ENCODE measurements around the gene RAPGEF5. TPM values are rescaled to one million over a fixed set of nuclear protein-coding genes. Genes with fewer than 3 reads are reported as not detected.

Gene RAPGEF5
- total RNA-seq, 2 experiments from 2014 or later: 0.42 to 0.63 TPM

GRCh38 chr7:22373911-22374310 is 17.0 kb upstream of the RAPGEF5 start:
- Mint-ChIP-seq H3K9me3 (ENCODE audit: insufficient read depth) (no peaks in the 10 kb centered on the region), H3K4me3 (no peak overlapping the region), H3K36me3 (ENCODE audit: low read depth) (no peaks in the 10 kb centered on the region), H3K27ac (no peak overlapping the region), H3K27me3 (ENCODE audit: low read depth) (peaks cover 22% of the 10 kb centered on the region), H3K4me1 (ENCODE audit: low read depth) (no peaks in the 10 kb centered on the region)
- ChIA-PET CTCF (no interaction called here), POLR2A (no interaction called here)
- DNase-seq: no peak
- ATAC-seq: no peak

- ATAC-seq (no peak), DNase-seq (no peak)
- Mint-ChIP-seq H3K9me3 (ENCODE audit: insufficient read depth) (no peaks in the 10 kb centered on the region), H3K36me3 (ENCODE audit: low read depth) (no peaks in the 10 kb centered on the region), H3K4me1 (ENCODE audit: low read depth) (no peaks in the 10 kb centered on the region), H3K4me3 (no peak overlapping the region), H3K27ac (no peak overlapping the region), H3K27me3 (ENCODE audit: low read depth) (peaks cover 22% of the 10 kb centered on the region)
- ChIA-PET POLR2A (no interaction called here), CTCF (no interaction called here)
Measured at GRCh38 chr7:22373388-22373787, 16.4 kb upstream of the RAPGEF5 start.

- no peaks in the 10 kb centered on the region for H3K9me3 Mint-ChIP-seq (ENCODE audit: insufficient read depth)
- POLR2A ChIA-PET: no interaction called here
- CTCF ChIA-PET: no interaction called here
- H3K4me1 Mint-ChIP-seq (ENCODE audit: low read depth): no peaks in the 10 kb centered on the region
- no peak overlapping the region for H3K4me3 Mint-ChIP-seq
- H3K36me3 Mint-ChIP-seq (ENCODE audit: low read depth): no peaks in the 10 kb centered on the region
- peaks cover 22% of the 10 kb centered on the region for H3K27me3 Mint-ChIP-seq (ENCODE audit: low read depth)
- H3K27ac Mint-ChIP-seq: no peak overlapping the region
- ATAC-seq: no peak
- no peak for DNase-seq
Measured at GRCh38 chr7:22372863-22373262, 15.9 kb upstream of the RAPGEF5 start.

GRCh38 chr7:22371878-22372277 is 14.9 kb upstream of the RAPGEF5 start:
- CTCF ChIA-PET: no interaction called here
- Mint-ChIP-seq H3K36me3 (ENCODE audit: low read depth) (no peaks in the 10 kb centered on the region), H3K4me1 (ENCODE audit: low read depth) (no peaks in the 10 kb centered on the region), H3K4me3 (no peak overlapping the region), H3K27ac (no peak overlapping the region), H3K9me3 (ENCODE audit: insufficient read depth) (no peaks in the 10 kb centered on the region), H3K27me3 (ENCODE audit: low read depth) (peaks cover 18% of the 10 kb centered on the region)
- ATAC-seq (no peak), DNase-seq (no peak)
- POLR2A ChIA-PET: no interaction called here

- H3K9me3 Mint-ChIP-seq (ENCODE audit: insufficient read depth): no peaks in the 10 kb centered on the region
- CTCF ChIA-PET: interaction anchor here (1.0 kb wide), 1 partner anchor 262 kb away, joined by 3 read pairs; no protein-coding TSS in a partner anchor
Measured at GRCh38 chr7:22364900-22365299, 7.9 kb upstream of the RAPGEF5 start.

GRCh38 chr7:22363756-22364422 is 6.9 kb upstream of the RAPGEF5 start:
- H3K4me3 Mint-ChIP-seq: no peak overlapping the region

More at GRCh38 chr7:22364900-22365299, 7.9 kb upstream of the RAPGEF5 start:
- no peaks in the 10 kb centered on the region for H3K4me1 Mint-ChIP-seq (ENCODE audit: low read depth)
- H3K27ac Mint-ChIP-seq: no peak overlapping the region
- H3K36me3 Mint-ChIP-seq (ENCODE audit: low read depth): no peaks in the 10 kb centered on the region
- H3K4me3 Mint-ChIP-seq: no peak overlapping the region
- H3K27me3 Mint-ChIP-seq (ENCODE audit: low read depth): peaks cover 25% of the 10 kb centered on the region
- POLR2A ChIA-PET: no interaction called here
- ATAC-seq (no peak), DNase-seq (no peak)

GRCh38 chr7:22361795-22362194 is 4.8 kb upstream of the RAPGEF5 start:
- H3K4me1 Mint-ChIP-seq (ENCODE audit: low read depth): peaks cover 5% of the 10 kb centered on the region
- H3K4me3 Mint-ChIP-seq: no peak overlapping the region
- H3K36me3 Mint-ChIP-seq (ENCODE audit: low read depth): no peaks in the 10 kb centered on the region
- ATAC-seq (no peak), DNase-seq (no peak)
- ChIA-PET CTCF (interaction anchor here (1.4 kb wide), 1 partner anchor 252 kb away, joined by 3 read pairs; no protein-coding TSS in a partner anchor), POLR2A (no interaction called here)
- no peak overlapping the region for H3K27ac Mint-ChIP-seq
- H3K27me3 Mint-ChIP-seq (ENCODE audit: low read depth): peaks cover 37% of the 10 kb centered on the region
- no peaks in the 10 kb centered on the region for H3K9me3 Mint-ChIP-seq (ENCODE audit: insufficient read depth)

More at GRCh38 chr7:22363756-22364422, 6.9 kb upstream of the RAPGEF5 start:
- H3K4me1 Mint-ChIP-seq (ENCODE audit: low read depth): no peaks in the 10 kb centered on the region
- peaks cover 25% of the 10 kb centered on the region for H3K27me3 Mint-ChIP-seq (ENCODE audit: low read depth)
- CTCF ChIA-PET: no interaction called here
- no peaks in the 10 kb centered on the region for H3K9me3 Mint-ChIP-seq (ENCODE audit: insufficient read depth)
- no peak overlapping the region for H3K27ac Mint-ChIP-seq
- no peaks in the 10 kb centered on the region for H3K36me3 Mint-ChIP-seq (ENCODE audit: low read depth)
- ATAC-seq: no peak
- DNase-seq: no peak
- POLR2A ChIA-PET: no interaction called here

GRCh38 chr7:22361320-22361719 is 4.4 kb upstream of the RAPGEF5 start:
- CTCF ChIA-PET: no interaction called here
- Mint-ChIP-seq H3K4me1 (ENCODE audit: low read depth) (peaks cover 5% of the 10 kb centered on the region), H3K36me3 (ENCODE audit: low read depth) (no peaks in the 10 kb centered on the region), H3K9me3 (ENCODE audit: insufficient read depth) (no peaks in the 10 kb centered on the region), H3K27ac (no peak overlapping the region), H3K4me3 (no peak overlapping the region), H3K27me3 (ENCODE audit: low read depth) (peaks cover 37% of the 10 kb centered on the region)
- DNase-seq (no peak), ATAC-seq (no peak)
- POLR2A ChIA-PET: no interaction called here

GRCh38 chr7:22358820-22359697 is 2.1 kb upstream of the RAPGEF5 start:
- H3K27ac Mint-ChIP-seq: no peak overlapping the region
- H3K4me3 Mint-ChIP-seq: no peak overlapping the region
- POLR2A ChIA-PET: no interaction called here
- peaks cover 6% of the 10 kb centered on the region for H3K9me3 Mint-ChIP-seq (ENCODE audit: insufficient read depth)
- DNase-seq (no peak), ATAC-seq (no peak)
- CTCF ChIA-PET: no interaction called here
- no peaks in the 10 kb centered on the region for H3K36me3 Mint-ChIP-seq (ENCODE audit: low read depth)
- peaks cover 9% of the 10 kb centered on the region for H3K4me1 Mint-ChIP-seq (ENCODE audit: low read depth)
- peaks cover 46% of the 10 kb centered on the region for H3K27me3 Mint-ChIP-seq (ENCODE audit: low read depth)

- no peaks in the 10 kb centered on the region for H3K36me3 Mint-ChIP-seq (ENCODE audit: low read depth)
- no peak for DNase-seq
- peaks cover 9% of the 10 kb centered on the region for H3K4me1 Mint-ChIP-seq (ENCODE audit: low read depth)
- H3K4me3 Mint-ChIP-seq: peak overlapping the region; percentile 66
- ChIA-PET POLR2A (no interaction called here), CTCF (no interaction called here)
- peaks cover 10% of the 10 kb centered on the region for H3K9me3 Mint-ChIP-seq (ENCODE audit: insufficient read depth)
- no peak for ATAC-seq
- H3K27ac Mint-ChIP-seq: no peak overlapping the region
- peaks cover 50% of the 10 kb centered on the region for H3K27me3 Mint-ChIP-seq (ENCODE audit: low read depth)
Measured at GRCh38 chr7:22357311-22358175, 589 bp upstream of the RAPGEF5 start.

- ATAC-seq (peak; percentile 24), DNase-seq (no peak)
- Mint-ChIP-seq H3K27me3 (ENCODE audit: low read depth) (peaks cover 61% of the 10 kb centered on the region), H3K9me3 (ENCODE audit: insufficient read depth) (peaks cover 13% of the 10 kb centered on the region), H3K36me3 (ENCODE audit: low read depth) (no peaks in the 10 kb centered on the region), H3K4me3 (peak overlapping the region; percentile 16), H3K4me1 (ENCODE audit: low read depth) (peaks cover 9% of the 10 kb centered on the region), H3K27ac (no peak overlapping the region)
- ChIA-PET POLR2A (interaction anchor here (0.8 kb wide), 1 partner anchor 246 kb away, joined by 3 read pairs; no protein-coding TSS in a partner anchor), CTCF (no interaction called here)
Measured at GRCh38 chr7:22356010-22356691, 803 bp downstream of the RAPGEF5 start.
